Motor neuron (in vitro differentiated cells): Measurements from ENCODE around the gene FATE1. TPM values are rescaled to one million over a fixed set of nuclear protein-coding genes. Genes with fewer than 3 reads are reported as not detected.
A peak's percentile ranks its signal among the peaks of the same experiment; 100 is the strongest.
"Not testable (repeated sequence)": the region's sequence is repeated elsewhere in the genome, so short reads cannot be mapped to it uniquely, and the experiment has no call there.

Experiments
- ATAC-seq, 8 experiments: fragments of 200-7000 bp; cut with Tn5 transposase; replicated peaks in 6 of 8; 2 replicates each; pipeline ENCODE4 v1.8.0; 2021; ENCODE audit warnings: mild to moderate bottlenecking in 8 of 8, moderate library complexity in 8 of 8
- H3K27ac ChIP-seq, 2 donors: fragments of 250-450 bp; sonication (Bioruptor Pico); 2 replicates each; pipeline ENCODE4 v1.9.0; 2021; ENCODE audit warnings: antibody characterized with exemption in 2 of 2, mild to moderate bottlenecking in 2 of 2, moderate library complexity in 1 of 2
- H3K4me1 ChIP-seq, 2 donors: fragments of 250-450 bp; sonication (Bioruptor Pico); replicated peaks in 1 of 2; 2 replicates each; pipeline ENCODE4 v1.6.1; 2021; ENCODE audit warnings: antibody characterized with exemption in 2 of 2, mild to moderate bottlenecking in 2 of 2, moderate library complexity in 1 of 2
- H3K4me3 ChIP-seq, 5 donors: fragments of 250-450 bp; sonication (Bioruptor Pico); 2 replicates each; pipeline ENCODE4 v1.9.0; 2021; ENCODE audit warnings: antibody characterized with exemption in 5 of 5, mild to moderate bottlenecking in 5 of 5, moderate library complexity in 4 of 5
- WGBS, 10 experiments: fragments of 450-650 bp; shearing (Covaris generic); methylation state at CpG; one replicate each; pipeline ENCODE4 v1.0.0; 2022; 5-methylcytosine and 5-hydroxymethylcytosine counted together
- in situ Hi-C, 9 experiments: fragments of 400-800 bp; cut with MboI; loops; one replicate each; pipeline ENCODE4 v1.15.0; 2021; ENCODE audit warnings: low sequenced_read_pairs in 9 of 9, low pct_unique_long_range_greater_than_20kb in 2 of 9; ENCODE audit not compliant: unreplicated experiment in 9 of 9
- total RNA-seq, 8 experiments: library from RNA; unstranded; fragments of 300-600 nt; gene quantifications; 2 replicates each; pipeline versions ENCODE4 v1.2.3 to v1.2.4, GENCODE V29; 2022

FATE1 gene
- total RNA-seq, 8 experiments from 2014 or later = 0.70 to 8.8 (median 1.1) TPM; not detected in 5

DNA sequence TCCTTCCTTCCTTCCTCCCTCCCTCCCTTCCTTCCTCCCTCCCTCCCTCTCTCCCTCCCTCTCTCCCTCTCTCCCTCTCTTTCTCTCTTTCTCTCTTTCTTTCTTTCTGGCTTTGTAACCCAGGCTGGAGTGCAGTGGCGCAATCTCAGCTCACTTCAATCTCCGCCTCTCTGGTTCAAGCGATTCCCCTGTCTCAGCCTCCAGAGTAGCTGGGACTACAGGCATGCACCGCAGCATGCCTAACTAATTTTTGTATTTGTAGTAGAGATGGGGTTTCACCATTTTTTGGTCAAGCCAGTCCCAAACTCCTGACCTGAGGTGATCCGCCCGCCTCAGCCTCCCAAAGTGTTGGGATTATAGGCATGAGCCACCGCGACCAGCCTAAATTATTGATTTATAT, 18.8 kb upstream of the FATE1 start:
- peak in 2 of 8 experiments; percentile 10 to 19 for ATAC-seq

GRCh38 chrX:151697522-151697921, 18.3 kb upstream of the FATE1 start:
- Histone ChIP-seq H3K27ac (no peak overlapping the region), H3K4me1 (peaks cover 10 to 14% of the 10 kb centered on the region in 2 donors), H3K4me3 (no peak overlapping the region)
- in situ Hi-C loops = loop anchor here in 4 of 9 experiments (25.0 kb wide), 2 partner anchors 185 to 535 kb away; no protein-coding TSS in a partner anchor
- WGBS, 10 experiments = 0 to 83% (median 27%) methylated on average over 1 to 2 of the region's 4 CpGs; no CpG with 5 or more reads in 6 of the 10 experiments
- peak in 3 of 8 experiments; percentile 87 to 93 (median 89) for ATAC-seq

More for the DNA sequence above, 18.8 kb upstream of the FATE1 start:
- H3K27ac ChIP-seq, H3K4me3 ChIP-seq: not testable (repeated sequence)
- 30 to 79% methylated on average over 2 to 7 of the region's 8 CpGs; no CpG with 5 or more reads in 8 of the 10 experiments for WGBS, 10 experiments
- peaks cover 10 to 14% of the 10 kb centered on the region in 2 donors for H3K4me1 ChIP-seq
- in situ Hi-C loops = loop anchor here in 4 of 9 experiments (25.0 kb wide), 2 partner anchors 185 to 535 kb away; no protein-coding TSS in a partner anchor

GRCh38 chrX:151698485-151698884, 17.4 kb upstream of the FATE1 start:
- Histone ChIP-seq H3K4me1 (peaks cover 10 to 14% of the 10 kb centered on the region in 2 donors), H3K4me3 (no peak overlapping the region), H3K27ac (no peak overlapping the region)
- in situ Hi-C loops = loop anchor here in 4 of 9 experiments (25.0 kb wide), 2 partner anchors 186 to 536 kb away; no protein-coding TSS in a partner anchor
- 40 to 60% (median 46%) methylated on average over 1 to 2 of the region's 6 CpGs; no CpG with 5 or more reads in 7 of the 10 experiments for WGBS, 10 experiments
- ATAC-seq = no peak

DNA sequence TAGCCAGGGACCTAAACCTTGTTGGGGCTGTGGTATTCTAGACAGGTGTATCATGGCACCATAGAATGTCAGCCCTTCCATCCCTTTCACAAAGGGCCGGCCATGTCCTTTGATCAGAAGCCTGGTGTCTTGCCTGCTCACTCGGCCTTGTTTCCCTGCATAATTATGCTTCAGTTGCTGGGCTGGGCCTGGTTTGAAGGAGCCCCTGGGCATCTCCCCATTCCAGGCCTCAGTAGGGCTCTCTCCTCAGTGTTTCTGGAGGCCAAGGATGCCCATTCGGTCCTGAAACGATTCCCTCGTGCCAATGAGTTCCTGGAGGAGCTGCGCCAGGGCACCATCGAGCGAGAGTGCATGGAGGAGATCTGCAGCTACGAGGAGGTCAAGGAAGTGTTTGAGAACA, 16.1 kb upstream of the FATE1 start:
- WGBS, 10 experiments = 46 to 59% methylated on average over 6 to 7 of the region's 9 CpGs; no CpG with 5 or more reads in 8 of the 10 experiments
- ATAC-seq = no peak
- in situ Hi-C loops = loop anchor here in 4 of 9 experiments (25.0 kb wide), 2 partner anchors 187 to 537 kb away; no protein-coding TSS in a partner anchor
- H3K4me1 ChIP-seq = peaks cover 10 to 14% of the 10 kb centered on the region in 2 donors
- H3K27ac ChIP-seq = no peak overlapping the region
- H3K4me3 ChIP-seq = no peak overlapping the region

- in situ Hi-C loops = no loop called here
- Histone ChIP-seq H3K27ac (no peak overlapping the region), H3K4me3 (no peak overlapping the region), H3K4me1 (peaks cover 7 to 12% of the 10 kb centered on the region in 2 donors)
- 64 to 100% methylated on average over 1 to 15 of the region's 16 CpGs; no CpG with 5 or more reads in 8 of the 10 experiments for WGBS, 10 experiments
- no peak for ATAC-seq
Observed at GRCh38 chrX:151700581-151700980, 15.3 kb upstream of the FATE1 start.

DNA sequence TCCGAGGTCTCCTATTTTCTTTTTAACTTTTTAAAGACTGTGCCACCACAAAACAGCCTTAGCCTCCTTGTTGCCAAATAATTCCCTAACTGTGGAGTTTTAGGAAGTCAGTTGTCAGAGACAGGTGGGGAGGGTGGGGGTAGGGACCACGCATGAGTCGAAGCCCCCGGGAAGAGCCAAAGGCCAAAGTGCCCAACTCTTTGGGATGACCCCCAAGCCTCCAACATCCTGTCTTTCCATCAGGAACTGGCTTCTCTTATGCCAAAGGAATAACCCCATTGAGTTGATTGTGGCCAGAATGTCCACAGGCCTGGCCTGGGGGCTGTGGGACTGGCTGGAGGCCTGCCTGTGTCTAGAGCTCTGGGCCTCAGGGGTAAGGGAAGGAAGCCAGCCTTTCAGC, 14.8 kb upstream of the FATE1 start:
- in situ Hi-C loops = no loop called here
- peaks cover 3 to 7% of the 10 kb centered on the region in 2 donors for H3K4me1 ChIP-seq
- ATAC-seq = no peak
- no peak overlapping the region for H3K27ac ChIP-seq
- H3K4me3 ChIP-seq = no peak overlapping the region
- WGBS, 10 experiments = 80% methylated on average over 1 of the region's 4 CpGs; no CpG with 5 or more reads in 9 of the 10 experiments

GRCh38 chrX:151701531-151701930, 14.3 kb upstream of the FATE1 start:
- in situ Hi-C loops = no loop called here

DNA sequence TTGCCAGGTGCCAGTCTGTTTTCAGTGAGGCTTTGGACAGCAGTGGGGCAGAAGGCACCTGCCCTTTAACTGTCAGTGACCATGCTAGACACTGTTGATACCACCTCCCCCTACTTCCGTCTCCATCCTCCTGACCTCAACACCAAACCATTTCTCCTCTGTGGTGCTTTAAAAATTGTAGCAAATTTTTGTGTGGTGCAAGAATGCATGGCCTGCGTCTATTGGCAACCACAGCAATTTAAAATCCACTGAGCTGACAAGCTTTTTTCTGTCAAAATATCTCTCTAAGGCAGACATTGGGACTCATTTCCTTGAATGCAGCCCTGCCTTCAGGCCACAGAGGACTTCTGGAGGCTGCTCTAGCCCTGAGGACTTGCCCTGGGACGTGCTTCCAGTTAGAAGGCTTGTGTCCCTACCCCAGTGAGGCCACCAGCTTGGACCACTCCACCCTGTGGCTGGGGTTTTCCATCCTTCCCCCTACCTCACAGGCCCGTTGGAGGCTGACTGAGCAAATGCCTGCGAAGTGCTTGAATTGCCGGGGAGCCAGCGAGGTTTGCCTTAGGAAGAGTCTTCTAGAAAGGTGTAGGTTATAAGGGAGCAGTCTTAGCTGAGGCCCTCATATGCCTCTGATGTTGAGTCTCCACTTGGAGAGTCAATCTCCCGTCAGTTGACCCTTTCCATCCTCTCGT, 13.7 kb upstream of the FATE1 start:
- in situ Hi-C loops = no loop called here
- Histone ChIP-seq H3K4me3 (no peak overlapping the region), H3K4me1 (no peaks in the 10 kb centered on the region), H3K27ac (no peak overlapping the region)
- ATAC-seq = no peak
- 64 to 100% (median 80%) methylated on average over 3 to 8 of the region's 9 CpGs; no CpG with 5 or more reads in 6 of the 10 experiments for WGBS, 10 experiments

More at GRCh38 chrX:151701531-151701930, 14.3 kb upstream of the FATE1 start:
- 78 to 80% methylated on average over 1 to 2 of the region's 7 CpGs; no CpG with 5 or more reads in 8 of the 10 experiments for WGBS, 10 experiments
- H3K4me1 ChIP-seq = peaks cover 0 to 2% of the 10 kb centered on the region in 2 donors
- no peak overlapping the region for H3K4me3 ChIP-seq
- H3K27ac ChIP-seq = no peak overlapping the region
- ATAC-seq = no peak

GRCh38 chrX:151702741-151703340, 13.0 kb upstream of the FATE1 start:
- Histone ChIP-seq H3K27ac (no peak overlapping the region), H3K4me3 (no peak overlapping the region), H3K4me1 (no peaks in the 10 kb centered on the region)
- WGBS, 10 experiments = 20 to 88% (median 52%) methylated on average over 1 to 4 of the region's 7 CpGs; no CpG with 5 or more reads in 7 of the 10 experiments
- in situ Hi-C loops = no loop called here
- no peak for ATAC-seq

- Histone ChIP-seq H3K4me3 (no peak overlapping the region), H3K4me1 (no peaks in the 10 kb centered on the region), H3K27ac (no peak overlapping the region)
- WGBS, 10 experiments = 7 to 11% methylated on average over 3 to 5 of the region's 7 CpGs; no CpG with 5 or more reads in 8 of the 10 experiments
- ATAC-seq = peak; percentile 29 to 70 (median 60)
- in situ Hi-C loops = no loop called here
Observed at GRCh38 chrX:151703487-151703886, 12.3 kb upstream of the FATE1 start.

DNA sequence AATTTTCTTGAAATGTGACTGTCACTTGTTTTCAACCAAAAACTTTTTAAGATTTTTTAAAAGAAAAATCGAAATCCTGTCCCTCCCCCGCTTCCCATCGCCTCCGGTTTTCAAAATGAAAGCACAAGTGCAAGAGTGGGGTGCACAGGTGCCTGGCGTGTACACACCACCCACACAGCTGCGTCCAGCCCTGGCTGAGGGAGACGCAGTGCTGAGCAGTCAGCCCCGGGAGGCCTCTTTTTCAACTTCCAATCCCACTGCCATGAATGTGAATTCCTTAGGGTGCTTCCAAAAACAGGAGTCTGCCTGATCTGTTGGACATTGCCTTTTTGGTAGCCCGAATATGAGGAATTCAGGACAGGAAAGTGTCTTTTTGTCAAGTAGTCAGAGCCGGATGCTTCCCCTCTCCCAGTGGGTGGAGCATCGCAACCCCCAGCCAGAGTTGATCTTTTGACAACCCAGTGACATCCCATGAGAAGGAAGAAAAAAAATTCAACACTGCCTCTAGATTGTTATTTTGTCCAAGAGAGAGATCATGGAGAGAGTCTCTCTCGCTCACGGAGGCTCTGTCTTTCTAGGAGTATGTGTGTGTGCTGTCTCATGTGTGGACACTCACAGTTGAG, 11.7 kb upstream of the FATE1 start:
- 42 to 56% methylated on average over 2 to 3 of the region's 13 CpGs; no CpG with 5 or more reads in 8 of the 10 experiments for WGBS, 10 experiments
- no peaks in the 10 kb centered on the region for H3K4me1 ChIP-seq
- ATAC-seq = peak in 2 of 8 experiments; percentile 37 to 38
- in situ Hi-C loops = no loop called here
- no peak overlapping the region for H3K27ac ChIP-seq
- no peak overlapping the region for H3K4me3 ChIP-seq

- WGBS, 10 experiments = 48 to 100% (median 75%) methylated on average over 1 to 5 of the region's 7 CpGs; no CpG with 5 or more reads in 6 of the 10 experiments
- no peak for ATAC-seq
- in situ Hi-C loops = no loop called here
Observed at GRCh38 chrX:151708821-151709220, 7.0 kb upstream of the FATE1 start.

DNA sequence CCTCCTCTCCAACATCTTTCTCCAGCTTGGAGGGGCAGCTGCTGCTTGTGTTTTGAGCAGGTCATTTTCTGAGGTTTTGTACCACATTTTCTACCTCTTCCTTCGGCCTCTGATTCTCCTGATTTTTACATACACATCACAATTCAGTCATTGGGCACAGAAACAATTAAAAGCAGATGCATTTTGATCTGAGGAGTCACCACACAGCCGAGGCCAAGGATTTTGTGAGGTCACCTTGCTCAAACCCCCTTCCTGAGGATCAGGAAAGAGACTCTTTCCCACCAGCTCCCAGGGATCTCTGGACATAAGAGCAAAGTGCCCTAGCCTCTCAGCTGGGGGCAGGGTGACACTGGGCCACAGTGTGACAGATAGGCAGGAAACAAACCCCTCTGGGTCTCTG, 5.4 kb upstream of the FATE1 start:
- no peak for ATAC-seq
- WGBS, 10 experiments = 0 to 22% methylated on average over 1 of the region's 2 CpGs; no CpG with 5 or more reads in 8 of the 10 experiments

More at GRCh38 chrX:151708821-151709220, 7.0 kb upstream of the FATE1 start:
- Histone ChIP-seq H3K4me1 (no peaks in the 10 kb centered on the region), H3K27ac (no peak overlapping the region), H3K4me3 (no peak overlapping the region)

More for the DNA sequence above, 5.4 kb upstream of the FATE1 start:
- Histone ChIP-seq H3K4me1 (no peaks in the 10 kb centered on the region), H3K4me3 (no peak overlapping the region), H3K27ac (no peak overlapping the region)
- in situ Hi-C loops = no loop called here
